HG03432 (cell line): ENCODE results near the gene CCDC117.

ENCODE experiments used
- ATAC-seq: cut with Tn5 transposase; IDR thresholded peaks from one replicate; pipeline ENCODE4 v1.9.1; 2021; ENCODE audit warnings: mild to moderate bottlenecking, moderate library complexity; ENCODE audit not compliant: unreplicated experiment

Gene CCDC117

GRCh38 chr22:28769394-28770085 is 3.0 kb upstream of the CCDC117 start:
- no peak for ATAC-seq

GRCh38 chr22:28771195-28771791 is 1.2 kb upstream of the CCDC117 start:
- ATAC-seq = no peak

GRCh38 chr22:28773461-28773867 is 969 bp downstream of the CCDC117 start:
- ATAC-seq = peak; percentile 15

GRCh38 chr22:28774378-28774777 is 1.9 kb downstream of the CCDC117 start:
- no peak for ATAC-seq

GRCh38 chr22:28779833-28780232 is 7.3 kb downstream of the CCDC117 start:
- no peak for ATAC-seq

- ATAC-seq = no peak
These were observed 7.8 kb downstream of the CCDC117 start for GRCh38 chr22:28780296-28780695.

GRCh38 chr22:28783786-28784671 is 11.5 kb downstream of the CCDC117 start:
- ATAC-seq = no peak

GRCh38 chr22:28788601-28789000 is 16.1 kb downstream of the CCDC117 start:
- no peak for ATAC-seq

GRCh38 chr22:28791124-28791523 is 18.6 kb downstream of the CCDC117 start:
- no peak for ATAC-seq

- ATAC-seq = peak; percentile 72
These were observed 19.5 kb downstream of the CCDC117 start for GRCh38 chr22:28791841-28792490.

GRCh38 chr22:28792491-28793383 is 20.2 kb downstream of the CCDC117 start:
- peak; percentile 42 for ATAC-seq

GRCh38 chr22:28793976-28794584 is 21.6 kb downstream of the CCDC117 start:
- ATAC-seq = no peak

- ATAC-seq = no peak
These were observed 22.7 kb downstream of the CCDC117 start for GRCh38 chr22:28795071-28795693.

GRCh38 chr22:28795932-28796856 is 23.7 kb downstream of the CCDC117 start:
- ATAC-seq = no peak

GRCh38 chr22:28798810-28799605 is 26.5 kb downstream of the CCDC117 start:
- ATAC-seq = no peak

- ATAC-seq = peak; percentile 31
These were observed 27.3 kb downstream of the CCDC117 start for GRCh38 chr22:28799606-28800307.
